C4-2B (cell line): Measurements from ENCODE around the gene HNRNPH2.

Experiments used
- CTCF ChIP-seq: fragments of 450-650 bp; conservative IDR thresholded peaks from 2 replicates; pipeline ENCODE4 v1.5.1; 2017; ENCODE audit warnings: mild to moderate bottlenecking
- ZFX ChIP-seq: fragments of 450-650 bp; IDR thresholded peaks from 2 replicates; pipeline ENCODE4 v1.6.1; 2017

- TF ChIP-seq CTCF (no peak), ZFX (no peak)
Measured at GRCh38 chrX:101369687-101370086, 38.3 kb upstream of the HNRNPH2 start.
